Activated CD4-positive, alpha-beta T cell treated with anti-CD3 and anti-CD28 coated beads, Interleukin-2, Interleukin-6, amounts not matched to agents 100 ng/mL and 50 ng/mL, durations not matched to agents 16 hours and 8 hours (primary cell): ENCODE results near the gene RSPH10B.
"Not testable (repeated sequence)": the region's sequence is repeated elsewhere in the genome, so short reads cannot be mapped to it uniquely, and the experiment has no call there.

ENCODE experiments used
- DNase-seq: peaks from one replicate; pipeline ENCODE4 v3.0.0-alpha.2; 2020

RSPH10B gene

GRCh38 chr7:5970347-5970911 is at the start of gene RSPH10B:
TSS of gene RSPH10B (minus strand) at chr7:5970689. CDS start at chr7:5967116, 3,573 bp downstream.
- DNase-seq = not testable (repeated sequence)

DNA sequence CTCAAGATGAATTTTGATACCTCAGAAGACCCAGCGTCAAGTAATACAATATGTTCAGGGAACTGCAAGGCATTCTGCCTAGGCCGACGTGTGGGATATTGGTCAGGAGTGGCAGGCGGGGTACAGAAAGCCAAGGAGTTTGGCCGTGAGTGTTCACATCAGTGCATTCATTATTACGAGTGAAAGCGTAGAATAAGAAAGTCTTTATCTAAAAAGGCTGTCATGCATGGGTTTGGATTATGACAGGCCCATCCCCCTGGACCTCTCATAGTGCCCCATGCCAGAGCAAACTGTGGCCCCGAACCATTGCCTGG is 46.1 kb upstream of the RSPH10B start:
- DNase-seq = no peak

- peak; percentile 61 for DNase-seq
Observed at GRCh38 chr7:6015917-6016652, 45.6 kb upstream of the RSPH10B start.

GRCh38 chr7:6012355-6013104 is 42.0 kb upstream of the RSPH10B start:
- DNase-seq = peak; percentile 58

DNA sequence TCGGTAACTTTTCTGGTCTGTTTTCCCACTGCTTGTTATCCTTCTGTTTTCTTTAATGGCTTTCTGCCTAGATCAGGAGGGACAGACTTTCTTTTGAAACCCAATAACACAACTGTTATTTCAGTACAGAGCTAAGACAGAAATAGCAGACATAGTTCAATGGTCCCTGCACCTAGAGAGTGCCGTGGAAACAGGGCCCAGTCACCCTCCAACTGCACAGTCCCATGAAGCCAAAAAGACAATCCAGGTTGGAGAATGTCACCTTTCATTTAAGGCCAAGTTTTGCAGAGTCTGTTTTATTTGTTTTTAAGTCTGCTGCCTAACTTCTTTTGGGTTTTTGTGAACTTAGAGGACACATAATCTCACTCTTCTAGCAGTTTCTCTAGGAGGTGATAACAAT is 41.1 kb upstream of the RSPH10B start:
- no peak for DNase-seq

GRCh38 chr7:6010370-6010769 is 39.9 kb upstream of the RSPH10B start:
- not testable (repeated sequence) for DNase-seq

GRCh38 chr7:6008668-6009611 is 38.5 kb upstream of the RSPH10B start, which contains the start of the genes AIMP2 and PMS2:
TSS of gene AIMP2 (plus strand) at chr7:6009272. CDS start at chr7:6009364, 92 bp downstream.
TSS of gene PMS2 (minus strand) at chr7:6009049. CDS start at chr7:6009019, 30 bp downstream.
- peak; percentile 99 for DNase-seq

GRCh38 chr7:6007835-6008590 is 37.5 kb upstream of the RSPH10B start:
- not testable (repeated sequence) for DNase-seq

- no peak for DNase-seq
Observed at GRCh38 chr7:6007386-6007785, 36.9 kb upstream of the RSPH10B start.

DNA sequence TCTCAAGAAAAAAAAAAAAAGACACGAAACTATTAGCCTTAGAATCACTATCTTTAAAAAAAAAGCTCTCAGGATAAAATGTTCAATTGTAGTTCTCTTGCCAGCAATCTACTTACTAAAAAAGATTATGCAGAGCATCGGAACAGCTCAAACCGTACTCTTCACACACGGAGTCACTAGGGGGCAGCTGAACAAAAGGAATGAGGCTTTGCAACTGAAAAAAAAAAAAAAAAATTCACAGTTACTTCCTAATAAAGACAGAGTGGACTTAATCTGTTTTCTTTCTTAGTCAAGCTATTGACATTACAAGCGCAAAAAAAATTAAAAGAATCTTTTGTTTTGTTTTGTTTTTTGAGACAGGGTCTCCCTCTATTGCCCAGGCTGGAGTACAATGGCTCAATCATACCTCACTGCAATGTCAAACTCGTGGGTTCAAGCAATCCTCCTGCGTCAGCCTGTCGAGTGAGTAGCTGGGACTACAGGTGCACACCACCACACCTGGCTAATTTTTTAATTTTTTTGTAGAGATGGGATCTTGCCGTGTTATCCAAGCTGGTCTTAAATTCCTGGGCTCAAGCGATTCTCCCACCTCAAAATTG is 26.8 kb upstream of the RSPH10B start:
- DNase-seq = peak; percentile 46

GRCh38 chr7:5987061-5987460 is 16.6 kb upstream of the RSPH10B start:
- DNase-seq = not testable (repeated sequence)

- DNase-seq = not testable (repeated sequence)
Observed at GRCh38 chr7:5979680-5980314, 9.3 kb upstream of the RSPH10B start.

DNA sequence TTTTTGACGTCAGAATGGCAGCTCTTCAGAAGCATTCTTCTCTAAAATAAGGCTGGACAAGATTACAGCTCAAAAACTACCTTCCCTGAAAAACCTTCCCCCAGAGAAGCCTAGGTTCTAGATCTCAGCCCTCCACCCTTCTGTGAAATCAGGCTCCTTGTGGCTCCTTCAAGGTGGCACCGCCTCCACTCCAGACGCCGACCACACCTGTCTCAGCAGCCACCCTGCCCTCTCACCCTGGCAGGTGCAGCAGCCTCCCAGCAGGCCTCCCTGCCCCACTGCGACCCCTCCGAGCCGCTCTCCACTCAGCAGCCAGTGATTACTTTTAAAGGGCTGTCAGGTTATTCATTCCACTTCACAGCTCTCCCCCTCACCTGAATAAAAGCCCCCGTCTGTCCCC is 3.1 kb upstream of the RSPH10B start:
- not testable (repeated sequence) for DNase-seq

GRCh38 chr7:5963810-5964209 is 6.7 kb downstream of the RSPH10B start:
- DNase-seq = not testable (repeated sequence)

DNA sequence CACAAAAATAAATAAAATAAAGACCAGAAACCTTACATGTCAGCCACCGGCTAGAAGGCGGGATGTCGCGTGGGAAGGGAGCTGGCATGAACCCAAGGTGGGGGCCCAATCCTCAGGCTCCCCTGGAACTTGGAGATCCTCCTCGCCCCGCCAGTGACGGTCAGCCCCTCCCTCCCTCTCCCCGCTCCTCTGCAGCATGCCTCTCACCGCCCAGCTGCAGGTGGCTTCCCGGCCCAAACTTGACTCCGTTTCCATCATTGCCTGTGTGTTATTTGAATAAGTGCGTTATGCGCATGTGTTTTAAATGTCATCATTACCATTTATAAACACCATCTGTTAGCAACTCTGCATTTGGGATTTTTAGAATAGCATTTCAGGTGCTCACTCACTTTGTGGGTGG is 7.3 kb downstream of the RSPH10B start:
- not testable (repeated sequence) for DNase-seq

DNA sequence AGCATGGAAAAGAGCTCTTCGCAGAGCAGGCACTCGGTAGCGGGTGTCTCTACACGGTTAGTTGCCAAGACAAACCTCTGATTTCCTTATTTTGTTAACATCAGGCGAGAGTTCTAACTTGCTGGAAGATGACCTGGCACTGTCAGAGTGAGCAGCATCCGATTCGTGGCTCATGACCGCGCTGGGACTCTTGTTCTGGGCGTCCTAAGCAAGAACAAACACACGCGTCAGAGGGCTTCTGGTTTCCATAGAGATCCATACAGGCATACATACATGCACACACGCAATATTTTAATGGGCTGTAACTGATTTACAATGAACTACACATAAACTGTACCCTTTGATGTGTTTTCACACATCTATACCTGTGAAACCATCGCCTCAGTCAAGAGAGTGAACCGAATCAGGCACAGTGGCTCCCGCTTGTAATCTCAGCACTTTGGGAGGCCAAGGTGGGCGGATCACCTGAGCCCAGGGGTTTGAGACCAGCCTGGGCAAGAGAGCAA is 35.5 kb downstream of the RSPH10B start:
- DNase-seq = not testable (repeated sequence)

DNA sequence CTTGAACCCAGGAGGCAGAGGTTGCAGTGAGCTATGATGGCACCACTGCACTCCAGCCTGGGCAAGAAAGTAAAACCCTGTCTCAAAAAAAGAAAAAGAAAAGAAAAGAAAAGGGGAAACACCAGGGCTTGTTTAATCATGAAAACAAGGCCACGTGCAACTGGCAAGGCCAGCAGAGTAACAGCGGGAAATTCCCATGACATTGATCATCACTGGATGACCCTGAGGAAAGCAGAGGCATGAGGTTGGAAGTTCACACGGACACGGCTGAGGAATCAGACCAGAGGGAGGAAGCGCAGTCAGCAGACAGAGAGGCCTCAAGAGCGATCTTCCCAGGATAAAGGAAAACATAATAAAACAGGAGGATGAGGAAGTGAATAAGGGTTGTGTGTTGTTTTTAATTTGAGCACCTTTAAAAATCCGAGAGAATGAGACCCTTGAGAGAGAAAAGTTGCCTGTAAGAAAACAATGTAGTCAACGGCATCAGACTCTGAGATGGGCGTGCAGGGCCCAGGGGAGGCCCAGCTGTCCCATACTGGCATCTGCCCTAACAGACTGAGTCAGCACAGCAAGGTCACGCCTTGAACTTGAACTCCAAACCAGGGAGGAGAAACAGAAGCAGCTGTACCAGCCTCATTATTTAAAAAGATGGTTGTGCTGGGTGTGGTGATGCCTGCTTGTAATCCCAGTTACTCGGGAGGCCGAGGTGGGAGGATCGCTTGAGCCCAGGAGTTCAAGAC is 38.4 kb downstream of the RSPH10B start:
- DNase-seq = not testable (repeated sequence)

- DNase-seq = not testable (repeated sequence)
Observed at GRCh38 chr7:5931250-5931649, 39.2 kb downstream of the RSPH10B start.

GRCh38 chr7:5930290-5930689 is 40.2 kb downstream of the RSPH10B start:
- not testable (repeated sequence) for DNase-seq
